CD1c-positive myeloid dendritic cell (primary cell): ENCODE data around the gene FDXACB1.

Source experiments
- DNase-seq: peaks from one replicate; pipeline ENCODE4 v3.0.0-alpha.2; 2016; ENCODE audit errors: extremely low spot score

The FDXACB1 gene

GRCh38 chr11:111846063-111846462, 32.9 kb downstream of the FDXACB1 start:
- DNase-seq = peak; percentile 34

GRCh38 chr11:111845276-111846028, 33.5 kb downstream of the FDXACB1 start:
- peak; percentile 69 for DNase-seq

- peak; percentile 78 for DNase-seq
Observed at GRCh38 chr11:111843661-111844060, 35.3 kb downstream of the FDXACB1 start.

- peak; percentile 88 for DNase-seq
Observed at GRCh38 chr11:111841370-111842053, 37.5 kb downstream of the FDXACB1 start.

- no peak for DNase-seq
Observed at GRCh38 chr11:111840143-111840542, 38.8 kb downstream of the FDXACB1 start.

- DNase-seq = no peak
Observed at GRCh38 chr11:111838054-111838453, 40.9 kb downstream of the FDXACB1 start.

- no peak for DNase-seq
Observed at GRCh38 chr11:111837366-111837891, 41.5 kb downstream of the FDXACB1 start.

- no peak for DNase-seq
Observed at GRCh38 chr11:111836721-111837120, 42.2 kb downstream of the FDXACB1 start.

GRCh38 chr11:111836162-111836561, 42.8 kb downstream of the FDXACB1 start:
- DNase-seq = no peak

GRCh38 chr11:111835665-111836064, 43.3 kb downstream of the FDXACB1 start:
- no peak for DNase-seq

- DNase-seq = no peak
Observed at GRCh38 chr11:111834432-111835163, 44.4 kb downstream of the FDXACB1 start.

GRCh38 chr11:111833524-111833923, 45.4 kb downstream of the FDXACB1 start:
- no peak for DNase-seq

GRCh38 chr11:111829185-111829968, 49.6 kb downstream of the FDXACB1 start:
- DNase-seq = no peak

- DNase-seq = no peak
Observed at GRCh38 chr11:111826322-111826950, 52.5 kb downstream of the FDXACB1 start.
